ENCODE data around the gene FHOD3. TPM values are rescaled to one million over a fixed set of nuclear protein-coding genes. Genes with fewer than 3 reads are reported as not detected.

The FHOD3 gene
- total RNA-seq, 1 experiment from 2014 or later: 22.7 TPM

DNA sequence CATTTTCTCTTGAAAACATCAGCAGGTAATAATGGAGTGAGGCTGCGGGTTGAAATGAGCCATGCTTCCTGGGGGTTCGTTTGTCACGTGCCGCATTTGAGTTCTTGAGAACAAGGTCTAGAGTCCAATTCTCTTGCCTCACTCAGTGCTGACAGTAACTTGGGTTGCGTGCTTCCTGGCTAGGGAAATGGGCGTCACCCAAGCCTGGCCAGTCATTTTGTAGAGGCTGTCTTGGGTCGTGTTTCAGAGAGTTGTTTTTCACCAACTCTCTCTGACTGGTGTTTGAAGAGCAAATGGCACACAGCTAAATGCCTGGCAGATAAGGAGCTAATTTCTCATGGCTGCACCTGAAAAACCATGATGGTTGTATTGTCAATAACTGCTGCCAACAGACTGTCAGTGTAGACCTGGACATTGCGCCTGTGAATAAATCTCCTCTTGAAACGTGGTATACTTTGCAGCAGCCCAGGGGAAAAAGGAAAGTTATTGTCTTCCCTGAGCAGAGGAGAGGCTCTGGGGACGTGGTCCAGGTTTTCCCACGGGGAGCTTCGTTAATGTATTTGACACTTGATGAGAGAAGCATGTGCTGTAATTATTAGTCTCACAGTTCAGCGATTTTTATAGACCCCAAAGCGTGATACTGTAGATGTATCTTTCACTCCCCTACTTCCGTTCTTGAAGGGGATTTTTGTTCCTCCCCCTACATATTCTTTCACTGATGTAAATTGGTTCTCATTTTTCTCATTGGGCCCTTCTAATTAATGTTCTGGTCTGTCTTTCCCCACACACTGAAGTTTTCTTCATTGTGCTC, 196.0 kb downstream of the FHOD3 start:
- Histone ChIP-seq H3K36me3 (ENCODE audit: control insufficient read depth, insufficient read depth, low read length) (no peaks in the 10 kb centered on the region), H3K9me3 (ENCODE audit: control insufficient read depth, insufficient read depth, low read depth, low read length) (no peaks in the 10 kb centered on the region), H3K27ac (ENCODE audit: low read length) (no peak overlapping the region), H3K27me3 (ENCODE audit: control insufficient read depth, insufficient read depth, low read length) (no peaks in the 10 kb centered on the region), H3K4me3 (ENCODE audit: low read depth in 2 of 2, low read length in 2 of 2) (no peak overlapping the region), H3K4me1 (ENCODE audit: control insufficient read depth, insufficient read depth, low read length) (no peaks in the 10 kb centered on the region)
- TF ChIP-seq, protein P1, sequence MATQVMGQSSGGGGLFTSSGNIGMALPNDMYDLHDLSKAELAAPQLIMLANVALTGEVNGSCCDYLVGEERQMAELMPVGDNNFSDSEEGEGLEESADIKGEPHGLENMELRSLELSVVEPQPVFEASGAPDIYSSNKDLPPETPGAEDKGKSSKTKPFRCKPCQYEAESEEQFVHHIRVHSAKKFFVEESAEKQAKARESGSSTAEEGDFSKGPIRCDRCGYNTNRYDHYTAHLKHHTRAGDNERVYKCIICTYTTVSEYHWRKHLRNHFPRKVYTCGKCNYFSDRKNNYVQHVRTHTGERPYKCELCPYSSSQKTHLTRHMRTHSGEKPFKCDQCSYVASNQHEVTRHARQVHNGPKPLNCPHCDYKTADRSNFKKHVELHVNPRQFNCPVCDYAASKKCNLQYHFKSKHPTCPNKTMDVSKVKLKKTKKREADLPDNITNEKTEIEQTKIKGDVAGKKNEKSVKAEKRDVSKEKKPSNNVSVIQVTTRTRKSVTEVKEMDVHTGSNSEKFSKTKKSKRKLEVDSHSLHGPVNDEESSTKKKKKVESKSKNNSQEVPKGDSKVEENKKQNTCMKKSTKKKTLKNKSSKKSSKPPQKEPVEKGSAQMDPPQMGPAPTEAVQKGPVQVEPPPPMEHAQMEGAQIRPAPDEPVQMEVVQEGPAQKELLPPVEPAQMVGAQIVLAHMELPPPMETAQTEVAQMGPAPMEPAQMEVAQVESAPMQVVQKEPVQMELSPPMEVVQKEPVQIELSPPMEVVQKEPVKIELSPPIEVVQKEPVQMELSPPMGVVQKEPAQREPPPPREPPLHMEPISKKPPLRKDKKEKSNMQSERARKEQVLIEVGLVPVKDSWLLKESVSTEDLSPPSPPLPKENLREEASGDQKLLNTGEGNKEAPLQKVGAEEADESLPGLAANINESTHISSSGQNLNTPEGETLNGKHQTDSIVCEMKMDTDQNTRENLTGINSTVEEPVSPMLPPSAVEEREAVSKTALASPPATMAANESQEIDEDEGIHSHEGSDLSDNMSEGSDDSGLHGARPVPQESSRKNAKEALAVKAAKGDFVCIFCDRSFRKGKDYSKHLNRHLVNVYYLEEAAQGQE (IDR thresholded peaks at IDR 0.05; ENCODE audit: insufficient read depth in 1 of 2, low read depth in 2 of 2, low read length in 1 of 2): no peak
- TF ChIP-seq TCF7L2 (IDR thresholded peaks at IDR 0.05; ENCODE audit: low read depth, low read length): no peak
- TF ChIP-seq SIN3A (IDR thresholded peaks at IDR 0.05; ENCODE audit: borderline replicate concordance, insufficient read depth, low read depth, low read length): no peak
- TF ChIP-seq CTCF (IDR thresholded peaks at IDR 0.05): no peak
- TF ChIP-seq POLR2AphosphoS5 (IDR thresholded peaks at IDR 0.05; ENCODE audit: low read depth, low read length): no peak
- BruUV-seq (replicated peaks): no TSS peak
- POLR2A ChIA-PET: interaction anchor here (0.6 kb wide), 1 partner anchor 18 kb away, joined by 6 read pairs; no protein-coding TSS in a partner anchor
- in situ Hi-C loops (cut with HindIII; ENCODE audit: low pct_unique_long_range_greater_than_20kb, low sequenced_read_pairs): no loop called here
- DNase-seq (ENCODE audit: low read depth, low spot score) (no peak), ATAC-seq (no peak)
- intact Hi-C loops (cut with micrococcal nuclease; ENCODE audit: unreplicated experiment): no loop called here
- CTCF ChIA-PET: no interaction called here

- Histone ChIP-seq H3K9me3 (ENCODE audit: control insufficient read depth, insufficient read depth, low read depth, low read length) (no peaks in the 10 kb centered on the region), H3K36me3 (ENCODE audit: control insufficient read depth, insufficient read depth, low read length) (no peaks in the 10 kb centered on the region), H3K4me3 (ENCODE audit: low read depth in 2 of 2, low read length in 2 of 2) (no peak overlapping the region), H3K27ac (ENCODE audit: low read length) (no peak overlapping the region), H3K4me1 (ENCODE audit: control insufficient read depth, insufficient read depth, low read length) (no peaks in the 10 kb centered on the region), H3K27me3 (ENCODE audit: control insufficient read depth, insufficient read depth, low read length) (no peaks in the 10 kb centered on the region)
- in situ Hi-C loops (cut with HindIII; ENCODE audit: low pct_unique_long_range_greater_than_20kb, low sequenced_read_pairs) (no loop called here), intact Hi-C loops (cut with micrococcal nuclease; ENCODE audit: unreplicated experiment) (no loop called here)
- BruUV-seq (replicated peaks): no TSS peak
- DNase-seq (ENCODE audit: low read depth, low spot score): no peak
- ChIA-PET CTCF (no interaction called here), POLR2A (no interaction called here)
- ATAC-seq: no peak
- TF ChIP-seq POLR2AphosphoS5 (IDR thresholded peaks at IDR 0.05; ENCODE audit: low read depth, low read length): no peak
- TF ChIP-seq, protein P1 (IDR thresholded peaks at IDR 0.05; ENCODE audit: insufficient read depth in 1 of 2, low read depth in 2 of 2, low read length in 1 of 2): no peak
- no peak for TF ChIP-seq CTCF (IDR thresholded peaks at IDR 0.05)
- TF ChIP-seq TCF7L2 (IDR thresholded peaks at IDR 0.05; ENCODE audit: low read depth, low read length): no peak
- no peak for TF ChIP-seq SIN3A (IDR thresholded peaks at IDR 0.05; ENCODE audit: borderline replicate concordance, insufficient read depth, low read depth, low read length)
Observed at GRCh38 chr18:36494160-36494437, 196.6 kb downstream of the FHOD3 start.

Data from Panc1 (cell line).